ENCODE measurements around the gene RBM33. TPM values are rescaled to one million over a fixed set of nuclear protein-coding genes. Genes with fewer than 3 reads are reported as not detected.

RBM33 gene
- total RNA-seq, 1 donor from 2014 or later, result 29.8 TPM

DNA sequence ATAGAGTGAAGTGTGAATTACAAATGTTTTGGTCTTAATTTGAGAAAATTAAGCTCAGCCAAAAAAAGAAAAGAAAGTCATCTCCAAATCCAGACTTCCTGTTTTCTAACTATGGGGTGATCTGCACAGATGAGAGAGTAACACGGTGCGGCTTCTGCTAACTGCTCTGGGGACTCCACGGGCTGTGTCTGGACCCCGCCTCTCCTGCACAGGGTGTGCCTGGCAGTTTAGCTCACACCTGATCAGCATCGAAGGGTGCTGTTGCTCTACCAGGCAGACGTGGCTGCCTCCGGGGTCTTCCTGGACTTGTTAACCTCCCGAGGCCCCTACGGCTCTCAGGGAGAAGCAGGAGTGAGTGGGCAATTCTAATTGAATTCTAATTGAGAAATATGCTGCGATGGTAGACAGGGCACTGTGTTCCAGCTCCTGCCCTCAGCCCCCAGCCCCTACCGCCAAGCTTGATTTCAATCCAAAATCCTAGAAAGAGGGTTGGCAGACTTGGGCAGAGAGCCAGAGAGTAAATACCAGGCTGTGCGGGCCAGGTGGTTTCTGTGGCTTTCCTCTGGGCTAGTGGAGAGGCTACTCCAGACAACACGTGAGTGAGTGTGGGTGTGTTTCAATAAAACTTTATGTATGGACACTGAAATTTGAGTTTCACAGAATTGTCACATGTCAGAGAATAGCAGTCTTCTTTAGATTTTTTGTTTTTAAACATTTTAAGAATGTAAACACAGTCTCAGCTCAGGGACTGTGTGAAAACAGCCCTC is 154.4 kb downstream of the RBM33 start:
- ATAC-seq, result no peak

- ATAC-seq, result peak; percentile 50
Measured at GRCh38 chr7:155799514-155799913, 155.1 kb downstream of the RBM33 start.

GRCh38 chr7:155800301-155800700 is 155.8 kb downstream of the RBM33 start:
- ATAC-seq, result no peak

DNA sequence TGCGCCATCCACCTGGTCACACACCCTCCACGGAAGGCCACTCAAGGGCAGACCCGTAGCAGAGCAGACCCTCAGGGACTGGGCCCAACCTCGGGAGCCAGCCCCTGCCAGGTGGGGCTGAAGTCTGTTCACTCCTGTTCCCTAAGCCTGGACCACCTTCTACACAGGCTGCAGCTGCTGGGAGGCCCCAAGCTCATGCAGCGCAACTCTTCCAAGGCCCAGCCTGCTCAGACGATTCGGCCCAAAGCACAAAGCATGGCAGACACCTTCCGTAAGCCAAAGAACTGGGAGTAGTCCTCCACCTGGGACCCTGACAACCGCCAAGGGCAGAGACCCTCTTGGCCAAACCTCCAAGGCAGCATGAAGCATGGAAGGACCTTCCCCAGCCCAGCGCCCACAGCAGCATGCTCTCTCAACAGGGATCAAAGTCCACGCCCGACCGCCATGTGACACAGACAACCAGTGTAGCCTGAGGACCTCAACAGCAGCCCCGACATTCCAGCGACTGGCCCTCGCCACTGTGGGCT is 156.3 kb downstream of the RBM33 start:
- ATAC-seq, result no peak

GRCh38 chr7:155802291-155802690 is 157.8 kb downstream of the RBM33 start:
- ATAC-seq, result no peak

DNA sequence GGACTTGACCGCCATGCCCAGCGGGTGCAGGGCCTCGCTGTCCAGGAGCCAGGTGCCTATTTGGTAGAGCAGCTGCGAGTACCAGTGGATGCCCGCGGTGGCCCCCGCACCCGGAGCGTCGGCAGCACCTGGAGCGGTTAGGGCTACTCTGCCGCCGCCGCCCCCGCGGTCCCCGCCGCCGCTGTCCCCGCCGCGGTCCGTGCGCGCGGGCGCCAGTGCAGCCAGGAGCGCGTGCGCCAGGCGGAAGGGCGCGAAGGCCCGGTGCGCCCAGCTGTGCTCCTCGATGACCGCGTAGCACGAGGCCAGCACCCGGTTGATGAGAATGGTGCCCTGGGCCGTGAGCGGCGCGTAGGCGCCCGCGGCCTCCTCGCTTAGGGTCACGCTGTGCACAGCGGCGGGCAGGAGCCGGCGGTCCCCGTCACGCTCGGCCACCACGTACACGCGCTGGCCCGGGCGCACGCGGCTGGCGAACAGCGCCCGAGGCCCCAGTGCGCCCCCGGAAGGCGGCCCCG is 158.5 kb downstream of the RBM33 start:
- ATAC-seq, result no peak

DNA sequence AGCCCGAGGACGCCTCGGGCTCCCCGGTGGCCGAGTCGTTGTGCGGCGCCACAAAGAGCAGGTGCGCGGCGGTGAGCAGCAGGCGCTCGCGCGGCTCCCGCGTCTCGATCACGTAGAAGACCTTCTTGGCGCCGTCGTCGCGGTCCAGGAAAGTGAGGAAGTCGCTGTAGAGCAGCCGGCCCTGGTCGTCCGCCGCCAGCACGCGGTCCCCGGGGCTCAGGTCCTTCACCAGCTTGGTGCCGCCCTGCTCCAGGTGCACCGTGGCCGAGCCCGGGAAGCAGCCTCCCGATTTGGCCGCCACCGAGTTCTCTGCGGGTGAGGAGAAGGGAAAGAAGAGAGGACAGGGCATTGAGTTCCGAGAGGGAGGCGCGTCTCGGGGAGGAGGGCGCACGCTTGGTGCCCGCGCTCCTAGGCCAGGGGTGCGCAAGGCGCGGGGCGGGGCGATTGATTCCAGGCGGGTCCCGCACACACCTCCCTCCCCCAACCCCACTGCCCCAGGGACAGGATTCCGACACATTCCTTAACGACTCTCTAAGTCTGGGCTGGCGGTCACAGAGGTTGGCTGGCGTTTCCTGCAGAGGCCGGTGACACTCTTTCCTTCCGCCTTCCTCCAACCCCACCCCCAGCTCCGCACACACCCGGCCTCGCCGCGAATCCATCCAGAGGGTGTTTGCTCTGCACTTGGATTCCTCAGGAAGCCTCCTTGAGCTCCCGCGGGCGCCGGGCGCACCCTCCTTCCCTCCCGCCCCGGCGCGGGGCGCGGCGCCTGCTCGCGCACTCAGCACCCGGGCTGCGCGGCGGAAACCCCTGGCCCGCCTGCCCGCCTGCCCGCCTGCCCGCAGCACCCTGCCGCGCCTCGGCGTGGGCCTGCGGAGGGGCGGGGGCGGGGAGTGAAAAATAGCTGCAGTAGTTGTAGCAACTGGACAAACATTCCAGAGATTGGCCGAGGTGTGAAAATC is 159.2 kb downstream of the RBM33 start:
- peak; percentile 27 for ATAC-seq

DNA sequence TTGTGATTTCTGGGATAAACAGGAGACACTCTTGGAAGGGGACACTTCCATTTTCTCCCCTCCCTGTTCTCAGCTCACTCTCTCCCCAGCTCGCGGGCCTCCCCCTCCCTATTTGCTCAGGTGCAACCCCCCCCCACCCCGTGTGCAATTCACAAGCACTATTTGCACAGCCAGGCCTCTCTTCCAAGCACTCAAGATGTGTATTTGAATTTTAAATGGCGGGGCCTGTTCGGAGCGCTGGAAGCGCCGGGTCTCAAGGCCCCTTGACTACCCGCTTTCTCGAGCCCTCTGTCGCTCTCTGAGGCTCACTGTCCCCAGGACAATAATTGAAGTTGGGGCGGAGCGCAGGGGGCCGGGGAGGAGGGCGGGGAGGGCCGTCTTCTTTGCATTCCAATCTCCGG is 160.0 kb downstream of the RBM33 start:
- no peak for ATAC-seq

GRCh38 chr7:155804897-155805825 is 160.7 kb downstream of the RBM33 start:
- ATAC-seq, result peak; percentile 75

- no peak for ATAC-seq
Measured at GRCh38 chr7:155805826-155806095, 161.3 kb downstream of the RBM33 start.

DNA sequence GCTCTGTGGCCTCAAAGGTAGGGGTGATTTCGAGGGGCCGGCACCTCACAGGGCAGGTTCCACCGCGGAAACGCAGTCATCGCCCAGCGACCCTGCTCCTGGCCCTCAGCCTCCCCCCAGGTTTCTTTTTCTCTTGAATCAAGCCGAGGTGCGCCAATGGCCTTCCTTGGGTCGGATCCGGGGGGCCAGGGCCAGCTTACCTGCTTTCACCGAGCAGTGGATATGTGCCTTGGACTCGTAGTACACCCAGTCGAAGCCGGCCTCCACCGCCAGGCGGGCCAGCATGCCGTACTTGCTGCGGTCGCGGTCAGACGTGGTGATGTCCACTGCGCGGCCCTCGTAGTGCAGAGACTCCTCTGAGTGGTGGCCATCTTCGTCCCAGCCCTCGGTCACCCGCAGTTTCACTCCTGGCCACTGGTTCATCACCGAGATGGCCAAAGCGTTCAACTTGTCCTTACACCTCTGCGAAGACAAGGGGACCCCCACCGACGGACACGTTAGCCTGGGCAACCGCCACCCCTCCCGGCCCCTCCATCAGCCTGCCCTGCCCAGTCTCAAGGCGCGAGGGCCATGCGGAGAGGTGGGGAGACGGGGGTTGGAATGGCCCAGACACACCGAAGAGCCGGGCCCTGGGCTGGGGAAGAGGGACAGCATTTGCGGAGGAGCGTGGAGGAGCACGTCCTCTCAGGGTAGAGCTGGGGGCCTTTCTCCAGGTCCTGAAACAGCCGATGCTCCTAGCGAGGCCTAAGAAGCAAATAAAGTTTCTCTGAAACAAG is 161.8 kb downstream of the RBM33 start:
- ATAC-seq, result no peak

DNA sequence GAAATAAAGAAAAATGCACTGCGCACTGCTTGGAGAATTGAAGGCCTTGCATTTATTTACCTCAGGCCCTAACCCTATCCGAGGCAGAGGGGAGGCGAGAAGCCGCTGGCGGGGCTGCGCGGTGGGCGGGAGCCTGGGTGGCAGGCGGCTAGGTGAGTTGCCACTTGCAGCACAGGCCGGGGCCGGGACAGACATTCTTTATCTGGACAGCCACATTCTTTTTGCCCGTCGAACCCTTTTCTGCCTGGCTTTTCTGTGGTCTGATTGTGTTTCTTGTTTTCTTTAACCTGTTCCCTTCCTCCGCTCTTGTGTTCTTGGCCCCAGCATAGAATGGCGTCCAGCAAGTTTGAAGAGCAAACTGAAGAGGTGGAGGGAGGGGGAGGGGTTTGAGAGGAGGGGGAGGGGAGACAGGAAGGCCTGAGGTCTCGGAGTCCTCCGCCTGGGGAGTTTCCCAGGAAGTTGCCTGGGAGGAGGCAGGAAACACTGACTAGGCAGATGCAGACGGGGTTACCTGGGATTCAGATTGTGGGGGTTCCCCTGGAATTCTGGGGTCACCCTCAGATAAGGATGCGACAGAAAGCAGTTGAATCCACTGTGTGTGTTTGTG is 162.7 kb downstream of the RBM33 start:
- no peak for ATAC-seq

- no peak for ATAC-seq
Measured at GRCh38 chr7:155807789-155808548, 163.5 kb downstream of the RBM33 start.

DNA sequence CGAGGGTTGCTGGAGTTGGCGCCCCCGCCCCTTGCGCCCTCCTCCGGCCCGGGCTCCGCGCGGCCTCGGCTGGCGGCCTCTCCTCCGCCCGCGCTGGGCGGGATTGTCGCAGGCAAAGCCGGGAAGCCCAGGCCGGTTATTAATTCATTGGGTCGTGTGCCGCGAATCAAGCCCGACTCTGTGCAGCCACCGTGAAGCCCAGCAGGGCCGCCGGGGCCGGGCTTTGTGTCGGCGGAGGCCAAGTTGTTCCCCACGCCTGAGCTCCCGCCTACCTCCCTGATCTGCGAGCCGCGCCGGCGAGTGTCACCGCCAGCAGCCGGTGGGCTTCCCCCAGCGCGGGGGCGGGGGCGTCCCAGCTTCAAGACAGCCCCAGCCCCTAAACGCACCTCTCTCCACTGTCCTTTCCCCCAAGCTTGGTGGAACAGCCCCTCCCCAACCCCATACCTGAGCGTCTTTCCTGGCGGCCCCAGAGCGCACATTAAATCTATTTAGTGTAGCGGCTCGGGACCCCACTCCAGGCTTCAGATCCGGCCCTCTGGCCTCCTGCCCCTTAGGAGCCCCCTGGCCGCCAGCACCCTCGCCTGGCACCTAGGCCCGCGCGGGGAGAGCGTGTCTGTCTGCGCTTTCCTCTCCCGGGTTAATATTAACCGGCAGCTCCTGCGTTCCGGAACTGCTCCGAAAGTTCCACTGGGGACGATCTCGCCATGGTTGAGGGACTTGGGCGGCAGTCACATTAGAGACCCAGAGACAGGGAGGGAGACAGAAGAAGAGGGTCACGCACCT is 164.3 kb downstream of the RBM33 start:
- no peak for ATAC-seq

GRCh38 chr7:155809332-155809946 is 165.0 kb downstream of the RBM33 start:
- ATAC-seq, result no peak

DNA sequence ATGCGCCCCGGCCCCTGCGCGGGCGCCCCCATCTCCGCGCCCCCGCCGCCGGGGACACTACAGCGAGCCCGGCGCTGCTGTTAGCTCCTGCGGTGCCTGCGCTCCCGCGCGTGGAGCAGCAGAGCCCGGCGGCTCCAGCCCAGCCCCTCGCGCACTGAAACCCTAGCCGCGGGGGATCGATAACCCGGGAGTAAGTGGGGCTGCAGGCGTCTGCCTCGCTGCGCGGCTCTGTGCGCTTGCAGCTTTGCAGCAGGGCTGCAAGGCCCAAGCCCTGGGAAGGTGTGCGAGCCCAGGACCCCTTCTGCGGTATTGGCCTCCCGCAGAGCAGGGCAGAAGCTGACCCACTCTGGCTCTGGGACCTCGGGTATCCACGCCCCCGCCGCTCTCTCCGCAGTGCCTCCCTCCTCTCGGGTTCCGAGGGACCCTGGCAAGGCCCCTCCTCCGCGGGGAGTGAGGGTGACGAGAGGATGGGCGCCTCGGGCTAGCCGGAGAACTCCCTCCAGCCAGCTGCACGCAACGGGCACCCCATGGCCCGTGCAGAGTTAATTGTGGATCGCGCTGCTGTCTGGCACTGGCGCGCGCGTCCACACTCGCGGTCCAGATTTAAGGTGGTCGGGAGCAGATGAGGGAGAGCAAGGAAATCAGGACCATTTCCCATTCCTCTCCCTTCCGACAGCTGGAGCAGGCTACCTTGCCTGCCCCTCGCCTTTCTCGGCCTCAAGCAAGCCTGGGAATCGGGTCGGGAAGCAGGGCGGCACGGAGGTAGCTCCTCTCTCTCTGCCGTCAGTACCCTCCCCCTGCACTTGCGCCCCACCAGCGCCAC is 165.7 kb downstream of the RBM33 start:
- ATAC-seq, result no peak

GRCh38 chr7:155810770-155811559 is 166.5 kb downstream of the RBM33 start:
- no peak for ATAC-seq

All from esophagus mucosa (tissue), 1 donor.